ENCODE data around the gene LBHD2.
A peak's percentile ranks its signal among the peaks of the same experiment; 100 is the strongest.

The LBHD2 gene

DNA sequence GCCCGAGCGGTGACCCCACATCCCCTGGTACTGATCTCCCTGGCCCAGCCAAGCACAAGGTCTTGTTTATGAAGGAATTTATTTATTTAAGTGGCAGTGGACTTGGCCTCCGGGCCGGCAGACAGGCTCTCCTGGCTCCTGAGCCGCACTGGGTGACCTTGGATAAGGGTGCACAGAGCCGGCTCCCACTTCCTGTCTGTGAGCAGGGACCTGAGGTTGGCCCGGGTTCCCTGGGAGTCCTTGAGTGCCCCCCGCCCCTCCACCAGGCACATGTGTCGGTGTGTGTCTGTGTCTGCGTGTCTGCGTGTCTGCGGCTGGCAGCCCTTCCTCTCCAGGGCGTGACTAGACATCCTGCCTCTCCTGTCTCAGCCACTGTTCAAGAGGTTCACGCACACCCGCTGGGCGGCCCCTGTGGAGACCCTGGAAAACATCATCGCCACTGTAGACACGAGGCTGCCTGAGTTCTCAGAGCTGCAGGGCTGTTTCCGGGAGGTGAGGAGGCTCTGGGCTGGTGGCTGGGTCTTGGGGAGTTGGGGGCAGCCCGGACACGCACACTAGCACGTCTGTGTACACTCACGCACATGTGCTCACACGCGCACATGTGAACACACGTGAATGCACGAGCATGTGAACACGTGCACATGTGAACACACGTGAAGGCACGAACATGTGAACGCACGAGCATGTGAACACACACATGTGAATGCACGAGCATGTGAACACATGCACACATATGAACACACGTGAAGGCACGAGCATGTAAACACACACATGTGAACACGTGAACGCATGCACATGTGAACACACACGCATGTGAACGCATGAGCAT lies 48.6 kb downstream of the LBHD2 start:
- no peak for DNase-seq (ENCODE audit: low read depth)

- no peak for DNase-seq (ENCODE audit: low read depth)
Observed at GRCh38 chr14:103133210-103134140, 49.5 kb downstream of the LBHD2 start.

DNA sequence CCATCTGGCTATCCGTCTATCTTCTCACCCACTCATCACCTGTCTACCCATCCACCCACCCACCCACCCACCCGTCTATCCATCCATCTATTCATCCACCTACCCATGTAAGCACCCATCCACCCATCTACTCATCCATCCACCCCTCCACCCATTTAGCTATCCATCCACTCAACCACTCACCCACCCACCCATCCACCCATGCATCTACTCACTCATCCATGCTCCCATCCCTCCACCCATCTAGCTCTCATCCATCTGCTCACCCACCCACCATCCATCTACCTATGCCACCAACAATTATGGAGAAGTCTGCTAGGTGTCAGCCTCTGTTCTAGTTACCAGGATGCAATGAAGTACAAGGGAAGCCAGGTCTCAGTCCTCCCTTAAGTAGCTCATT lies 50.4 kb downstream of the LBHD2 start:
- no peak for DNase-seq (ENCODE audit: low read depth)

- DNase-seq (ENCODE audit: low read depth), result no peak
Observed at GRCh38 chr14:103134919-103135318, 50.9 kb downstream of the LBHD2 start.

GRCh38 chr14:103135333-103136260 lies 51.6 kb downstream of the LBHD2 start:
- DNase-seq (ENCODE audit: low read depth), result no peak

GRCh38 chr14:103136388-103137271 lies 52.6 kb downstream of the LBHD2 start:
- peak; percentile 91 for DNase-seq (ENCODE audit: low read depth)

DNA sequence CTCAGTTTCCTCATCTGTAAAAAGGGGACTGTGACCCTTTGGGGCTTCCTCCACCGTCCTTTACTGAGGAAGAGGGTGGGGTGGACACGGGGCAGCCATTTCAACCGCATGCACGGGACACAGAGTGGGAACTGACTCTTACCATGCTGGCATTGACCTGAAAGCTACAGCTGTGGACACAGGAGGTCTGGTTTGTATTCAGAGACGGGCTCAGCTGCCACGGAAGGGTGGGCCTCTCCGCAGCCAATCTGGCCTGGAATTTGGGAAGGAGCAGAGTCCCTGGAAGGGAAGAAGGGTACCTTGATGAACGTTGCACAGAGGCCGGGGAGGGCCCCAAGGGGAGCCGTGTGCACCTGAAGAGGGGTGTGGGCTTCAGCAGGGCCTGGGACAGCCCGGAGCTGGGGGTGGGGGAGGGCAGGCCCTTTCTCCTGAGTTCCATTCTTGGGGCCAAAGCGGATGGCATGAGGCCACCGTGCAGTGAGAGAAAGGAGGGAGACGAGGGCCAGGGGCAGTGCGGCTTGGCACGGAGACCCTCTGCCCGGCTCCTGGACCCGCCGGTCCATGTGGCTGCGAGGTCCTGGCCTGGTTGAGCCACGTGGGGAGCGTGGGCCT lies 53.8 kb downstream of the LBHD2 start:
- DNase-seq (ENCODE audit: low read depth), result no peak

GRCh38 chr14:103138301-103139131 lies 54.5 kb downstream of the LBHD2 start:
- DNase-seq (ENCODE audit: low read depth), result no peak

DNA sequence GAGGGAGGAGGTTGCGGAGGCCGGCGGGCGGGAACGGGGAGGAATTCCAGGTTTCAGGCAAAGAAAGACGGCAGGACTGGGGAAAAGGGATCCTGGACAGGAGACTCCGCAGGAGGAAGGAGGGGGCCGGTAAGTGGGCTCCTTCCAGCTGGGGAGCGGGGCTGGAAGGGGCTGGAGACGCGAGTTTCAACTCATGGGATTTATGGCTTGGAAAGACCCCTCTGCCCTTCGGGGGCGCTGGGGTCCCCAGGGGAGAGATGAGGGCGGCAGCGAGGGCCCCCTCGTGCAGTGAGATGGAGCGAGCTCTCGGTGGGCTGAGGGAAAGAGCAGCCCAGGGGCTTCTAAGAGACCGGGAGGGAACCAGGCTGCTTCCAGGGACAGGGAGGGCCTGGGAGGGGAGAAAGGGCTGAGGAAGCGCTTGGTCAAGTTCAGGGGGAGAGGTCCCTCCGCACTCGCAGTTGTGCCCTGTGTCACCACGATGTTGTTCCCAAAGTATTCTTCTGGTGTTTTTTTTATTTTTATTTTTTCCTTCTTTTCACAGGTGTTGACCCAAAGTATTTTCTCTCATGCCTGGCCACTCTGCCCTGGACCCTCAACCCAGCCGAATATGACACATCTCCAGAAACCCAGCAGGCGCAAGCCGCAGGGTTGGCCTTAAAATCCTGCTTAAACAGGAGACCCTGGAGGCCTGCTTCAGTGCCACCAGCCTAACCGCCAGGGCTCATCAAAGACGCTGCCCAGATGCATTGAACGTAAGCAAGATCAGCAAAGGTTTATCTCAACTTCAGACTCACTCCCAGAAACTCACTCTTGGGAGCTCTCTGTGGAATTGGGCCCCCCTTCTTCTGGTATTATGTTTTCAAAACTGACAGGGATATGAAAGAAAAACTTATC lies 55.4 kb downstream of the LBHD2 start:
- DNase-seq (ENCODE audit: low read depth), result no peak

All from ELR (cell line).